ENCODE data around the gene DUOX1. TPM values are rescaled to one million over a fixed set of nuclear protein-coding genes. Genes with fewer than 3 reads are reported as not detected.
A peak's percentile ranks its signal among the peaks of the same experiment; 100 is the strongest.

DUOX1 gene
- total RNA-seq, 3 donors from 2014 or later (not counting 1 experiment from before 2014, with no cell fraction given) = 0.20 TPM; not detected in 2

DNA sequence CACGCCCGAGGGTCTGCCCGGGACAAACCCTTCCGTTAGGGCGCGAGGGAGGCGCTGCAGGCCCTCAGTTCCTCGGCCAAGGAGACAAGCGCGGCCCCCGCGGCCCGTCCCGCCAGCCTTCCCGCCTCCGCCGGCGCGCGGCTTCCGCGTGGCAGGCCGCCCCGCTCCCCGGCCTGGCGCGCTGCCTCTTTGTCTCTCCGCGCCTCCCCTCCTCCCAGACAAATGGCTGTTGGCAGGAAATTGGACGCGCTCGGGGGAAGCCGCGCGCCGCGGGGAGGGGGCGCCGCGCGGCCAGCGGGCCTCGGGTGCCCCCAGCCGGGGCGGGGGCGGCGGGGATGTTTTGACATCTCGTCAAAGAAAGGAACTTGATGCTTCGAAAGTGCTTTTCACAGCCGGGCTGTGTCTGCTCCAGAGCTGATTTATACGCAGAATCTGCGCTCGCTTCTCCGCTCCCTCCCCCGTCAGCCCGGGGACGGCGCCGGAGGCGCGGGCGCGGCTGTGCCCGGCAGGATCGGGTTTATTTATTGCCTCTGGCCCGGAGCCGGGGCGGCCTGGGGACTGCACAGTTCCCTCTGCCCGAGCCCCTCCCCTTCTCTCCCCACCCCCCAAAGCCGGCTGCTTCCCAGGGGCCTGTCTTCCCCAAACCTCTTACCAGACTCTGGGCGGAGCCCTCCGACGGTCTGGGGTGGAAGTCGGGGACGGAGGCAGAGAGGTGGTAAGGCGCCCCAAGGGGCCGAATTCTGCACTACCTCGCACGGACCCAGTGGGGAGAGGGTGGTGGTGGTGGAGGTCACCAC lies 37.2 kb downstream of the DUOX1 start:
- H3K27me3 ChIP-seq (ENCODE audit: control insufficient read depth, insufficient read depth, low read length) = no peaks in the 10 kb centered on the region
- peaks cover 6 to 35% of the 10 kb centered on the region in 2 donors for H3K4me1 Mint-ChIP-seq
- H3K36me3 ChIP-seq (ENCODE audit: control insufficient read depth, insufficient read depth, low read length) = no peaks in the 10 kb centered on the region
- H3K36me3 Mint-ChIP-seq = no peaks in the 10 kb centered on the region
- ATAC-seq = peak; percentile 92 to 95 (median 94)
- no peaks in the 10 kb centered on the region for H3K27me3 Mint-ChIP-seq (ENCODE audit: low read depth in 2 of 2)
- peaks cover 34% of the 10 kb centered on the region for H3K4me1 ChIP-seq (ENCODE audit: control insufficient read depth, insufficient read depth, low read length)
- H3K27ac ChIP-seq (ENCODE audit: low read length) = peak overlapping the region; percentile 81
- no peaks in the 10 kb centered on the region for H3K9me3 ChIP-seq (ENCODE audit: control insufficient read depth, insufficient read depth, low read length)
- peak overlapping the region; percentile 46 to 81 for H3K27ac Mint-ChIP-seq
- H3K9me3 Mint-ChIP-seq = no peaks in the 10 kb centered on the region
- WGBS (ENCODE audit: insufficient coverage) = under 1% methylated on average over 78 of the region's 79 CpGs
- H3K4me3 Mint-ChIP-seq = peak overlapping the region; percentile 77
- TF ChIP-seq, protein P1, sequence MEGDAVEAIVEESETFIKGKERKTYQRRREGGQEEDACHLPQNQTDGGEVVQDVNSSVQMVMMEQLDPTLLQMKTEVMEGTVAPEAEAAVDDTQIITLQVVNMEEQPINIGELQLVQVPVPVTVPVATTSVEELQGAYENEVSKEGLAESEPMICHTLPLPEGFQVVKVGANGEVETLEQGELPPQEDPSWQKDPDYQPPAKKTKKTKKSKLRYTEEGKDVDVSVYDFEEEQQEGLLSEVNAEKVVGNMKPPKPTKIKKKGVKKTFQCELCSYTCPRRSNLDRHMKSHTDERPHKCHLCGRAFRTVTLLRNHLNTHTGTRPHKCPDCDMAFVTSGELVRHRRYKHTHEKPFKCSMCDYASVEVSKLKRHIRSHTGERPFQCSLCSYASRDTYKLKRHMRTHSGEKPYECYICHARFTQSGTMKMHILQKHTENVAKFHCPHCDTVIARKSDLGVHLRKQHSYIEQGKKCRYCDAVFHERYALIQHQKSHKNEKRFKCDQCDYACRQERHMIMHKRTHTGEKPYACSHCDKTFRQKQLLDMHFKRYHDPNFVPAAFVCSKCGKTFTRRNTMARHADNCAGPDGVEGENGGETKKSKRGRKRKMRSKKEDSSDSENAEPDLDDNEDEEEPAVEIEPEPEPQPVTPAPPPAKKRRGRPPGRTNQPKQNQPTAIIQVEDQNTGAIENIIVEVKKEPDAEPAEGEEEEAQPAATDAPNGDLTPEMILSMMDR (IDR thresholded peaks at IDR 0.05) = peak; percentile 66
- peak; percentile 71 to 89 for DNase-seq
- peak overlapping the region; percentile 70 for H3K4me3 ChIP-seq (ENCODE audit: low read length)
- intact Hi-C loops (cut with micrococcal nuclease) = loop anchor here (1.0 kb wide), 1 partner anchor 31 kb away; no protein-coding TSS in a partner anchor

DNA sequence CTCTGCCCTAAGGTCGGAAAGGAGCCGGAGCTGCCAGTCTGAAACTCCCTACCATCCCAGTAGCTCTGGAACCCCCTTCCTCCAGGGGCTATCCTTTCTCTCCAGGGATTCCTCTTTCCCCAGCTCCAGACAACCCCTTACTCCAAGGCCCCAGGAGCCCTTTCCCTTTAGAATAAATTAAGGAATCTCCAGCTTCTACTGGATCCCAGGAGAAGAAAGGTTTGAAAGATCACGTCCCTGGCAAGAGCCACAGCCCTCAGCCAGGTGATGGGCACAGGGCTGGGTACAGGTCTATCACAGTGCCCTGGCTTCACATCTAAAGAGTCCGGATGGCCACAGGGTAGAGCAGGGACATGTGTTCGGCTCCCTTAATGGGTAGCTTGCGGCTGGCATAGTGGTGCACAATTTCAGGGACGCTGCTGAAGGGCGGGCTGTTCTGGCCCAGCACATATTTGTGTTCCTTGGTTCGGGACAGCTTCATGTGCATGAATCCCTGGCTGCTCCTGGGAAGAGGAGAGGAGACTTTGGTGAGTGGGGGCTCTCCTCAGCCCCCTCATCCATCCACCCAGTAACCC lies 37.9 kb downstream of the DUOX1 start:
- intact Hi-C loops (cut with micrococcal nuclease) = loop anchor here (1.0 kb wide), 1 partner anchor 31 kb away; no protein-coding TSS in a partner anchor
- no peaks in the 10 kb centered on the region for H3K27me3 ChIP-seq (ENCODE audit: control insufficient read depth, insufficient read depth, low read length)
- peak overlapping the region; percentile 46 to 81 for H3K27ac Mint-ChIP-seq
- H3K36me3 ChIP-seq (ENCODE audit: control insufficient read depth, insufficient read depth, low read length) = no peaks in the 10 kb centered on the region
- H3K4me3 Mint-ChIP-seq = peak overlapping the region; percentile 77
- no peak for ATAC-seq
- H3K4me1 ChIP-seq (ENCODE audit: control insufficient read depth, insufficient read depth, low read length) = peaks cover 32% of the 10 kb centered on the region
- no peaks in the 10 kb centered on the region for H3K36me3 Mint-ChIP-seq
- peak overlapping the region; percentile 70 for H3K4me3 ChIP-seq (ENCODE audit: low read length)
- H3K9me3 Mint-ChIP-seq = no peaks in the 10 kb centered on the region
- TF ChIP-seq, protein P1 (IDR thresholded peaks at IDR 0.05) = no peak
- H3K27me3 Mint-ChIP-seq (ENCODE audit: low read depth in 2 of 2) = no peaks in the 10 kb centered on the region
- H3K9me3 ChIP-seq (ENCODE audit: control insufficient read depth, insufficient read depth, low read length) = no peaks in the 10 kb centered on the region
- WGBS (ENCODE audit: insufficient coverage) = 74% methylated on average over 9 of the region's 9 CpGs
- DNase-seq = no peak
- peak overlapping the region; percentile 81 for H3K27ac ChIP-seq (ENCODE audit: low read length)
- peaks cover 6 to 35% of the 10 kb centered on the region in 2 donors for H3K4me1 Mint-ChIP-seq

DNA sequence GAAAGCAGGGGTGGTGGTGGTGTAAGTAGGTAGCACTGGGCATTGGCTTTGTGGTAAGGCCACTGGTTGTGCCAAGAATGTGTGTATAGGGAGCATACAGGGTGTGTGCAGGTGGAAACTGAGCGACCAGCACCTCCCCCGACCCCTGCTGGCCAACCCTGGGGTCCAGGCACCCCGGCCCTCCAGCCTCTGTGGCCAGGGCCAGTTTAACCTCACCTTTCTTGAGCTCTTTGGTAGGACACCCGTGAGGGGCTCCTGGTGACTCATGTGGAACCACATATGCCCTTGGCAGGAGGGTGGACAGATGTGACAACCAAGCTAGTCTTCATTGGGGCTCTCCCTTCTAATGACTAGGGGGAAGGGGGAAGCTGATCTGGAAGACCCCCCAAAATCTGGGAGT lies 38.5 kb downstream of the DUOX1 start:
- H3K36me3 ChIP-seq (ENCODE audit: control insufficient read depth, insufficient read depth, low read length) = no peaks in the 10 kb centered on the region
- intact Hi-C loops (cut with micrococcal nuclease) = no loop called here
- no peak for ATAC-seq
- Mint-ChIP-seq H3K4me3 (peak overlapping the region; percentile 31), H3K4me1 (peaks cover 6 to 29% of the 10 kb centered on the region in 2 donors), H3K36me3 (no peaks in the 10 kb centered on the region), H3K27ac (peak overlapping the region; percentile 64 to 81), H3K27me3 (ENCODE audit: low read depth in 2 of 2) (no peaks in the 10 kb centered on the region), H3K9me3 (no peaks in the 10 kb centered on the region)
- 86% methylated on average over 4 of the region's 4 CpGs for WGBS (ENCODE audit: insufficient coverage)
- no peak for DNase-seq
- H3K9me3 ChIP-seq (ENCODE audit: control insufficient read depth, insufficient read depth, low read length) = no peaks in the 10 kb centered on the region
- H3K27ac ChIP-seq (ENCODE audit: low read length) = peak overlapping the region; percentile 81
- H3K4me1 ChIP-seq (ENCODE audit: control insufficient read depth, insufficient read depth, low read length) = peaks cover 29% of the 10 kb centered on the region
- H3K4me3 ChIP-seq (ENCODE audit: low read length) = no peak overlapping the region
- H3K27me3 ChIP-seq (ENCODE audit: control insufficient read depth, insufficient read depth, low read length) = no peaks in the 10 kb centered on the region
- TF ChIP-seq, protein P1 (IDR thresholded peaks at IDR 0.05) = no peak

Measured in natural killer cell (primary cell).